Measurements from ENCODE around the gene CCHCR1. TPM values are rescaled to one million over a fixed set of nuclear protein-coding genes. Genes with fewer than 3 reads are reported as not detected.

CCHCR1 gene
- total RNA-seq, 1 donor from 2014 or later: 23.8 TPM

Other genes starting within 250 kb of the CCHCR1 start
- 30.4 TPM for gene GTF2H4, start 249.6 kb downstream of the CCHCR1 start, total RNA-seq
- gene VARS2, start 243.6 kb downstream of the CCHCR1 start, total RNA-seq: 25.2 TPM
- gene SFTA2, start 225.6 kb downstream of the CCHCR1 start, total RNA-seq: 0.76 TPM
- 0.18 TPM for gene MUCL3, start 216.8 kb downstream of the CCHCR1 start, total RNA-seq
- gene MUC21, start 174.1 kb downstream of the CCHCR1 start, total RNA-seq: 0.18 TPM
- not detected for gene MUC22, start 147.3 kb downstream of the CCHCR1 start, total RNA-seq
- not detected for gene C6orf15, start 45.2 kb downstream of the CCHCR1 start, total RNA-seq
- gene PSORS1C1, start 43.0 kb downstream of the CCHCR1 start, total RNA-seq: 0.62 TPM
- gene CDSN, start 37.4 kb downstream of the CCHCR1 start, total RNA-seq: not detected
- not detected for gene PSORS1C2, start 18.7 kb downstream of the CCHCR1 start, total RNA-seq
- 5.9 TPM for gene TCF19, start 787 bp upstream of the CCHCR1 start, total RNA-seq
- gene POU5F1, start 12.9 kb upstream of the CCHCR1 start, total RNA-seq: 0.76 TPM
- gene HLA-C, start 114.3 kb upstream of the CCHCR1 start, total RNA-seq: 363 TPM
- gene HLA-B, start 199.4 kb upstream of the CCHCR1 start, total RNA-seq: 990 TPM
- 26.5 TPM for gene MICA, start 245.8 kb upstream of the CCHCR1 start, total RNA-seq

Measured in sciatic nerve (tissue), 1 donor.